Liver (tissue), 2 donors: ENCODE data around the gene RLN1.

Experiments
- CTCF ChIP-seq: fragments of 150-350 bp; IDR thresholded peaks from 2 replicates; pipeline ENCODE4 v1.5.1; 2017; ENCODE audit warnings: improper control_type of control experiment, low read depth, low read length; ENCODE audit not compliant: missing input control
- YY1 ChIP-seq: IDR thresholded peaks from 2 replicates; pipeline ENCODE4 v1.6.1; 2016; ENCODE audit warnings: antibody characterized with exemption, mild to moderate bottlenecking
- donor health status: healthy.

DNA sequence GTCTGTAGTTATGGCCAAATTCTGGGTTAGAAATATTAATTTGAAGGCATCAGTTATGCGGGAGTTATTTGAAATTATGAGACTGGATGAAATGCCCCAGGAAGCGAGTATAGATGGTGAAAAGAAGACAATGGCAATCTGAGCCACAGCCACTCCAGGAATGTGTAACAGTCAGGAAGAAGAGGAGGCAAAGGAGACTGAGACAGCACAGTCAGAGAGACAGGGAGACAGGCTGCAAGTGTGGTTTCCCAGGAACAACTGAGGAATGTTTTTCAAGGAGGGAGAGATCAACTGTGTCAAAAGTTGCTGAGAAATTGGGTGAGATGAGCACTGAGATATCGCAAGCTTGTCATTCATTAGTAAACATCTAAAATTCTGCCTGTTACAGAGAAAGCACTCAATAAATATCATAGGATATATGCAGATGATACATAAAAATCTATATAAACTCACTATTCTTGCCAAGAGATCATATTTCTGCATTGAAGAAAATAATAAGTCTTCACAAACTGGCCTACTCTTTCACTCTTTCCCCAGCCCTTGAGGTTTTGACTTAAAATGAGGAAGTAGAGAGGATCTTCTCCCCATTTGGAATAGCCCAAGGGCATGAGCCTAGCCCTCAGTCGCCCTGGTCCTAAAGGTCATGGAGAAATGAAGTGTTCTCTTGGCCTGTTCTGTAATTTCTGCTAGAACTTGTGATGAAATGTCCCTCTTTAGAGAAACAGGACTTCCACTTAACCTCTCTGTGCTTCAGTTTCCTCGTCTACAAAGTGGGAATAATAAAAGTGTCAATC, 48.5 kb upstream of the RLN1 start:
- TF ChIP-seq YY1, result no peak
- no peak for TF ChIP-seq CTCF
